GM13977 (cell line): ENCODE measurements around the gene DDX10.
"Not testable (repeated sequence)": the region's sequence is repeated elsewhere in the genome, so short reads cannot be mapped to it uniquely, and the experiment has no call there.

Experiments used
- DNase-seq: peaks from one replicate; pipeline ENCODE4 v3.0.0; 2012; ENCODE audit warnings: low spot score
- CTCF ChIP-seq: IDR thresholded peaks from 2 replicates; pipeline ENCODE4 v1.5.1; 2012; ENCODE audit warnings: mild to moderate bottlenecking, control low read depth; ENCODE audit not compliant: insufficient read depth; ENCODE audit errors: extremely low read depth, missing control alignments
- in situ Hi-C: fragments of 300-500 bp; cut with MboI; formaldehyde crosslinking; loops from one replicate; pipeline ENCODE4 v1.12.0; 2022; ENCODE audit warnings: low sequenced_read_pairs, low pct_unique_long_range_greater_than_20kb, mixed read lengths, inconsistent platforms; ENCODE audit not compliant: unreplicated experiment

Gene DDX10

GRCh38 chr11:108636222-108636621 lies 28.6 kb upstream of the DDX10 start:
- in situ Hi-C loops, result no loop called here
- DNase-seq, result no peak
- no peak for TF ChIP-seq CTCF

- in situ Hi-C loops, result no loop called here
- no peak for DNase-seq
- TF ChIP-seq CTCF, result no peak
Measured at GRCh38 chr11:108639146-108639545, 25.7 kb upstream of the DDX10 start.

GRCh38 chr11:108641752-108642151 lies 23.1 kb upstream of the DDX10 start:
- DNase-seq, in situ Hi-C loops: not testable (repeated sequence)

GRCh38 chr11:108643974-108644373 lies 20.9 kb upstream of the DDX10 start:
- TF ChIP-seq CTCF, result no peak
- in situ Hi-C loops, result no loop called here
- no peak for DNase-seq

- in situ Hi-C loops, result no loop called here
- DNase-seq, result no peak
- no peak for TF ChIP-seq CTCF
Measured at GRCh38 chr11:108645970-108646369, 18.9 kb upstream of the DDX10 start.

- in situ Hi-C loops, result no loop called here
- DNase-seq, result no peak
- no peak for TF ChIP-seq CTCF
Measured at GRCh38 chr11:108647387-108647700, 17.5 kb upstream of the DDX10 start.

- no peak for DNase-seq
- TF ChIP-seq CTCF, result peak; percentile 89
- in situ Hi-C loops, result no loop called here
Measured at GRCh38 chr11:108647701-108648527, 17.0 kb upstream of the DDX10 start.
